Upper lobe of right lung (tissue), 1 donor: Measurements from ENCODE around the gene KLRC3. TPM values are rescaled to one million over a fixed set of nuclear protein-coding genes. Genes with fewer than 3 reads are reported as not detected.

Source experiments
- ATAC-seq: fragments of 200-7000 bp; cut with Tn5 transposase; one replicate; pipeline ENCODE4 v1.9.1; 2020; ENCODE audit warnings: mild to moderate bottlenecking, moderate library complexity
- DNase-seq: peaks from one replicate; pipeline ENCODE4 v3.0.0-alpha.2; 2020
- H3K27ac ChIP-seq: fragments of 200-600 bp; one replicate; pipeline ENCODE4 v1.8.0; 2022
- H3K27me3 ChIP-seq: fragments of 200-600 bp; one replicate; pipeline ENCODE4 v1.8.0; 2022; ENCODE audit warnings: mild to moderate bottlenecking
- H3K36me3 ChIP-seq: fragments of 200-600 bp; one replicate; pipeline ENCODE4 v1.8.0; 2022
- H3K4me1 ChIP-seq: fragments of 200-600 bp; one replicate; pipeline ENCODE4 v1.8.0; 2022
- H3K4me3 ChIP-seq: fragments of 200-600 bp; one replicate; pipeline ENCODE4 v1.8.0; 2022; ENCODE audit warnings: mild to moderate bottlenecking
- H3K9me3 ChIP-seq: fragments of 200-600 bp; one replicate; pipeline ENCODE4 v1.8.0; 2022
- intact Hi-C: fragments of 100-400 bp; cut with DNase I; formaldehyde crosslinking; loops from one replicate; pipeline ENCODE4 v1.11.0; 2022
- total RNA-seq: library from RNA; stranded (reverse); fragmentation: NEBNext Ultra II Directional; extraction: Animal tissue kit (Norgen Biotek cat#: 25700); gene quantifications from one replicate; pipeline ENCODE4 v1.2.1, GENCODE V29; 2021
- TF ChIP-seq, protein P1 (sequence below): fragments of 200-600 bp; IDR thresholded peaks from one replicate; pipeline ENCODE4 v1.8.0; 2022; ENCODE audit warnings: antibody characterized with exemption
- donor health status: DM: no; HTN: yes; CAD: no; lungs with severe emphysema.

The KLRC3 gene
- total RNA-seq, 1 donor from 2014 or later, result not detected

DNA sequence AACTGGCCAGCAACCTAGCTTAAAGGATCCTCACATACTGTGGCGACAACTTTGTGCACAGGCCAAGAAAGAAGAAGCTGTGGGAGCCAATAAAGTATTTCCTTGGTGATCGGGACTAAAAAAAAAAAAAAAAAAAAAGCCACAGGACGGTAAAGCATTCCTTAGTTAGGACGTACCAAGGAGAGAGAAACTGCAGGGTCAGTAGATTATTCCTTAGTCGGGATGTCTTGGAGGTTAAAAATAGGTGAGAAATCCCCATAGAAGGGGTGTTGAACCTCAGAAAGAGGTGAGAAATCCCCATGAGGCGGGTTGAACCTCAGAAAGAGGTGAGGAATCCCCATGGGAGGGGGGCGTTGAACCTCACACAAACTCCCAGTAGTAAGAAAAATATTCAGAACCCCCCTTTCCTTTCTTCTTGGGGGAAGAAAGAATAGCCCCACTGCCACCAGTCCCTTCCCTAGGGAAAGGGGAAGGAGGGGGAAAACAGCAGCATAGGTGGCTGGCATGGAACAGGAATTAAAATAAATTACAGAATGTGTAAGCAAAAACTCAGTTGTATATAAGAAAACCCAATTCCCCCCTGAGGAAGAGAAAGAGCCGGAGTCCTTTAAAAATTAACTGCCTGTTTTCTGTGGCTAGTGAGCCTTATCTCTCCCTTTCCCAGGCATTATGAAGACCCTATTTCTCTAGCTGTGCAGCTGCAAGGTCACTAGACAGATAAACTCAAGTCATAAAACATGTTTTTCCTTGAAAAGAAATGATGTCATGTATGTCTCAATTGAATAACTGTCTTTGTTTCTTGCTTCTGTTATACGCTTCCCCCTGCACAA lies 57.4 kb downstream of the KLRC3 start:
- TF ChIP-seq, protein P1, sequence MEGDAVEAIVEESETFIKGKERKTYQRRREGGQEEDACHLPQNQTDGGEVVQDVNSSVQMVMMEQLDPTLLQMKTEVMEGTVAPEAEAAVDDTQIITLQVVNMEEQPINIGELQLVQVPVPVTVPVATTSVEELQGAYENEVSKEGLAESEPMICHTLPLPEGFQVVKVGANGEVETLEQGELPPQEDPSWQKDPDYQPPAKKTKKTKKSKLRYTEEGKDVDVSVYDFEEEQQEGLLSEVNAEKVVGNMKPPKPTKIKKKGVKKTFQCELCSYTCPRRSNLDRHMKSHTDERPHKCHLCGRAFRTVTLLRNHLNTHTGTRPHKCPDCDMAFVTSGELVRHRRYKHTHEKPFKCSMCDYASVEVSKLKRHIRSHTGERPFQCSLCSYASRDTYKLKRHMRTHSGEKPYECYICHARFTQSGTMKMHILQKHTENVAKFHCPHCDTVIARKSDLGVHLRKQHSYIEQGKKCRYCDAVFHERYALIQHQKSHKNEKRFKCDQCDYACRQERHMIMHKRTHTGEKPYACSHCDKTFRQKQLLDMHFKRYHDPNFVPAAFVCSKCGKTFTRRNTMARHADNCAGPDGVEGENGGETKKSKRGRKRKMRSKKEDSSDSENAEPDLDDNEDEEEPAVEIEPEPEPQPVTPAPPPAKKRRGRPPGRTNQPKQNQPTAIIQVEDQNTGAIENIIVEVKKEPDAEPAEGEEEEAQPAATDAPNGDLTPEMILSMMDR, result no peak
- Histone ChIP-seq H3K4me1 (peaks cover 22% of the 10 kb centered on the region), H3K27me3 (no peaks in the 10 kb centered on the region), H3K9me3 (no peaks in the 10 kb centered on the region), H3K27ac (peak overlapping the region; percentile 93), H3K36me3 (no peaks in the 10 kb centered on the region), H3K4me3 (no peak overlapping the region)
- DNase-seq, result no peak
- no peak for ATAC-seq
- intact Hi-C loops, result no loop called here

DNA sequence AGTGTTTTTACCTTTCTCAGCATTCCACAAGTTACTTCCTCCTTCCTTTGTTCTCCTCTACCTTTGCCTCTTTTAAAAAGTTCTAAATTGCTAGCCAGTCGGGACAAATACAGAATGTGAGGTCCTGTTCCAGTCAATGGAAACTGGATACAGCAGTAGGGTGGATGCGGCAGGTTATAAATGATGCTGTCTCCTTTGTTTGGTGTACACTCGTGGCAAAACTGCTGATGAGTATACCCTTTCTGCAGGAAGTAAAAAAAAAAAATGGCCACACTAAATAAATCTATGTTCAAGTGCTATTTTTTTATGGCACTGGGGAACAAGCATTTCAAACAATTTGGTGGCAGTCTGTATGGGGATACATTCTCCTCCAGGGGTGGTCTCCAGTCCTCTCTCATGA lies 58.1 kb downstream of the KLRC3 start:
- Histone ChIP-seq H3K36me3 (no peaks in the 10 kb centered on the region), H3K9me3 (no peaks in the 10 kb centered on the region), H3K27me3 (no peaks in the 10 kb centered on the region), H3K4me1 (peaks cover 22% of the 10 kb centered on the region), H3K4me3 (no peak overlapping the region), H3K27ac (peak overlapping the region; percentile 93)
- intact Hi-C loops, result no loop called here
- DNase-seq (no peak), ATAC-seq (no peak)
- TF ChIP-seq, protein P1, result no peak

Other genes starting within 250 kb of the KLRC3 start
- 96.1 TPM for gene OLR1, start 248.5 kb downstream of the KLRC3 start, total RNA-seq
- gene TMEM52B, start 241.6 kb downstream of the KLRC3 start, total RNA-seq, result 2.3 TPM
- 114 TPM for gene GABARAPL1, start 207.7 kb downstream of the KLRC3 start, total RNA-seq
- gene KLRD1, start 112.7 kb downstream of the KLRC3 start, total RNA-seq, result 13.3 TPM
- 8.1 TPM for gene KLRK1, start 30.6 kb downstream of the KLRC3 start, total RNA-seq
- 1.9 TPM for gene KLRC4, start 10.8 kb downstream of the KLRC3 start, total RNA-seq
- gene KLRC2, start 15.4 kb upstream of the KLRC3 start, total RNA-seq, result 2.8 TPM
- gene KLRC1, start 32.8 kb upstream of the KLRC3 start, total RNA-seq, result 2.5 TPM
- gene EIF2S3B, start 85.3 kb upstream of the KLRC3 start, total RNA-seq, result 0.52 TPM
- 21.3 TPM for gene MAGOHB, start 193.0 kb upstream of the KLRC3 start, total RNA-seq